Measurements from ENCODE around the gene DNAJC18.

DNAJC18 gene

GRCh38 chr5:139392678-139393496 lies 46.4 kb downstream of the DNAJC18 start:
- TF ChIP-seq TARDBP (IDR thresholded peaks at IDR 0.05) (no peak), BHLHE40 (IDR thresholded peaks at IDR 0.05; ENCODE audit: borderline replicate concordance) (no peak), CTBP1 (IDR thresholded peaks at IDR 0.05; ENCODE audit: borderline replicate concordance) (no peak), FOXM1 (IDR thresholded peaks at IDR 0.05; ENCODE audit: borderline replicate concordance) (no peak), LEF1 (IDR thresholded peaks at IDR 0.05; ENCODE audit: borderline replicate concordance) (no peak), SP1 (IDR thresholded peaks at IDR 0.05) (no peak), ARNT (IDR thresholded peaks at IDR 0.05) (no peak), SUZ12 (IDR thresholded peaks at IDR 0.05) (no peak), PKNOX1 (IDR thresholded peaks at IDR 0.05) (no peak), FOXK2 (IDR thresholded peaks at IDR 0.05) (no peak), FOXA1 (IDR thresholded peaks at IDR 0.05) (no peak), ZNF384 (IDR thresholded peaks at IDR 0.05) (no peak), L3MBTL2 (conservative IDR thresholded peaks at IDR 0.05) (no peak)
- ChIA-PET CTCF (no interaction called here), POLR2A (no interaction called here)
- no peak for DNase-seq (ENCODE audit: extremely low spot score)

GRCh38 chr5:139392324-139392677 lies 47.0 kb downstream of the DNAJC18 start:
- DNase-seq (ENCODE audit: extremely low spot score), result no peak
- ChIA-PET CTCF (no interaction called here), POLR2A (interaction anchor here (1.4 kb wide), 1 partner anchor 47 kb away, joined by 3 read pairs; the partner anchor contains the start of gene DNAJC18)
- TF ChIP-seq PKNOX1 (IDR thresholded peaks at IDR 0.05), result no peak
- no peak for TF ChIP-seq SUZ12 (IDR thresholded peaks at IDR 0.05)
- TF ChIP-seq SP1 (IDR thresholded peaks at IDR 0.05), result no peak
- TF ChIP-seq L3MBTL2 (conservative IDR thresholded peaks at IDR 0.05), result no peak
- TF ChIP-seq ZNF384 (IDR thresholded peaks at IDR 0.05), result no peak
- TF ChIP-seq FOXA1 (IDR thresholded peaks at IDR 0.05), result no peak
- TF ChIP-seq FOXK2 (IDR thresholded peaks at IDR 0.05), result no peak
- TF ChIP-seq CTBP1 (IDR thresholded peaks at IDR 0.05; ENCODE audit: borderline replicate concordance), result no peak
- no peak for TF ChIP-seq TARDBP (IDR thresholded peaks at IDR 0.05)
- TF ChIP-seq BHLHE40 (IDR thresholded peaks at IDR 0.05; ENCODE audit: borderline replicate concordance), result no peak
- no peak for TF ChIP-seq NFRKB (IDR thresholded peaks at IDR 0.05)
- TF ChIP-seq ARNT (IDR thresholded peaks at IDR 0.05), result no peak
- no peak for TF ChIP-seq FOXM1 (IDR thresholded peaks at IDR 0.05; ENCODE audit: borderline replicate concordance)

- no peak for DNase-seq (ENCODE audit: extremely low spot score)
- ChIA-PET CTCF (interaction anchor here (1.4 kb wide), 1 partner anchor 10 kb away, joined by 5 read pairs; no protein-coding TSS in a partner anchor), POLR2A (interaction anchor here (0.8 to 1.4 kb wide), 2 partner anchors 12 to 48 kb away, joined by 3 read pairs; partner anchors contain the start of genes DNAJC18 and SPATA24)
Measured at GRCh38 chr5:139391570-139392323, 47.6 kb downstream of the DNAJC18 start.

GRCh38 chr5:139390639-139391569 lies 48.4 kb downstream of the DNAJC18 start:
- TF ChIP-seq FOXK2 (IDR thresholded peaks at IDR 0.05), result no peak
- TF ChIP-seq ZNF384 (IDR thresholded peaks at IDR 0.05), result no peak
- TF ChIP-seq CTBP1 (IDR thresholded peaks at IDR 0.05; ENCODE audit: borderline replicate concordance), result no peak
- no peak for TF ChIP-seq BHLHE40 (IDR thresholded peaks at IDR 0.05; ENCODE audit: borderline replicate concordance)
- TF ChIP-seq SUZ12 (IDR thresholded peaks at IDR 0.05), result no peak
- TF ChIP-seq FOXM1 (IDR thresholded peaks at IDR 0.05; ENCODE audit: borderline replicate concordance), result no peak
- no peak for TF ChIP-seq LEF1 (IDR thresholded peaks at IDR 0.05; ENCODE audit: borderline replicate concordance)
- TF ChIP-seq ARNT (IDR thresholded peaks at IDR 0.05), result no peak
- TF ChIP-seq FOXA1 (IDR thresholded peaks at IDR 0.05), result no peak
- TF ChIP-seq SP1 (IDR thresholded peaks at IDR 0.05), result no peak
- TF ChIP-seq HDGF (IDR thresholded peaks at IDR 0.05; ENCODE audit: borderline replicate concordance), result no peak
- ChIA-PET CTCF (interaction anchor here (1.4 kb wide), 1 partner anchor 11 kb away, joined by 5 read pairs; no protein-coding TSS in a partner anchor), POLR2A (interaction anchor here (0.8 to 1.4 kb wide), 2 partner anchors 13 to 48 kb away, joined by 3 read pairs; partner anchors contain the start of genes DNAJC18 and SPATA24)
- DNase-seq (ENCODE audit: extremely low spot score), result no peak

More at GRCh38 chr5:139391570-139392323, 47.6 kb downstream of the DNAJC18 start:
- TF ChIP-seq SUZ12 (IDR thresholded peaks at IDR 0.05) (no peak), NFRKB (IDR thresholded peaks at IDR 0.05) (no peak), FOXA1 (IDR thresholded peaks at IDR 0.05) (no peak)

- DNase-seq (ENCODE audit: extremely low spot score), result no peak
- ChIA-PET POLR2A (no interaction called here), CTCF (interaction anchor here (1.4 kb wide), 1 partner anchor 12 kb away, joined by 5 read pairs; no protein-coding TSS in a partner anchor)
- no peak for TF ChIP-seq FOXA1 (IDR thresholded peaks at IDR 0.05)
Measured at GRCh38 chr5:139389701-139390638, 49.4 kb downstream of the DNAJC18 start, which contains the start of gene MZB1. Gene MZB1 (minus strand): TSS chr5:139389913. CDS start chr5:139389856, 57 bp downstream.

Measured in HEK293T (cell line).